Activated B cell treated with CpG ODN at 0.5 μM for 24 hours (primary cell): ENCODE measurements around the gene TMPRSS2. TPM values are rescaled to one million over a fixed set of nuclear protein-coding genes. Genes with fewer than 3 reads are reported as not detected.

Experiments
- ATAC-seq: fragments of 200-7000 bp; cut with Tn5 transposase; one replicate; pipeline ENCODE4 v1.10.0; 2021; ENCODE audit warnings: low read depth, mild to moderate bottlenecking, moderate library complexity
- CTCF ChIA-PET: fragments of 350-600 bp; sonication (Branson Sonifier 250); formaldehyde crosslinking; loops from one replicate; lab custom pipeline; 2021; ENCODE audit warnings: antibody characterized with exemption; lab: Charles Lee
- POLR2A ChIA-PET: fragments of 350-600 bp; sonication (Branson Sonifier 250); formaldehyde crosslinking; loops from one replicate; lab custom pipeline; 2021; ENCODE audit warnings: antibody characterized with exemption; lab: Charles Lee
- DNase-seq: peaks from one replicate; pipeline ENCODE4 v3.0.0; 2022
- H3K27ac Mint-ChIP-seq: one replicate; pipeline ENCODE4 v1.8.0; 2020; ENCODE audit warnings: mixed read lengths
- H3K27me3 Mint-ChIP-seq: one replicate; pipeline ENCODE4 v1.8.0; 2021; ENCODE audit warnings: mixed read lengths
- H3K36me3 Mint-ChIP-seq: one replicate; pipeline ENCODE4 v1.8.0; 2021; ENCODE audit warnings: low read depth, mixed read lengths
- H3K4me1 Mint-ChIP-seq: one replicate; pipeline ENCODE4 v1.8.0; 2021; ENCODE audit warnings: mixed read lengths
- H3K4me3 Mint-ChIP-seq: one replicate; pipeline ENCODE4 v1.8.0; 2020; ENCODE audit warnings: mild to moderate bottlenecking, mixed read lengths
- H3K9me3 Mint-ChIP-seq: one replicate; pipeline ENCODE4 v1.8.0; 2020; ENCODE audit warnings: mixed read lengths
- CTCF ChIP-seq: fragments of 200-600 bp; IDR thresholded peaks from one replicate; pipeline ENCODE4 v1.8.0; 2022; ENCODE audit warnings: antibody characterized with exemption, mild to moderate bottlenecking
- intact Hi-C: fragments of 100-400 bp; cut with micrococcal nuclease; formaldehyde crosslinking; loops from one replicate; pipeline ENCODE4 v1.15.1; 2024
- total RNA-seq: library from RNA; stranded (reverse); gene quantifications from 2 replicates; pipeline ENCODE4 v1.2.3, GENCODE V29; 2022

TMPRSS2 gene
- total RNA-seq, 1 donor from 2014 or later: not detected

- Mint-ChIP-seq H3K4me1 (no peaks in the 10 kb centered on the region), H3K27ac (no peak overlapping the region), H3K4me3 (no peak overlapping the region), H3K36me3 (no peaks in the 10 kb centered on the region), H3K9me3 (no peaks in the 10 kb centered on the region), H3K27me3 (peaks cover 52% of the 10 kb centered on the region)
- DNase-seq (no peak), ATAC-seq (no peak)
- intact Hi-C loops: no loop called here
- POLR2A ChIA-PET: no interaction called here
- TF ChIP-seq CTCF: no peak
- CTCF ChIA-PET: no interaction called here
Observed at GRCh38 chr21:41506005-41506594, 1.9 kb downstream of the TMPRSS2 start.

- intact Hi-C loops: no loop called here
- no peaks in the 10 kb centered on the region for H3K9me3 Mint-ChIP-seq
- H3K27ac Mint-ChIP-seq: no peak overlapping the region
- no peaks in the 10 kb centered on the region for H3K36me3 Mint-ChIP-seq
- no peak overlapping the region for H3K4me3 Mint-ChIP-seq
- peaks cover 49% of the 10 kb centered on the region for H3K27me3 Mint-ChIP-seq
- no peaks in the 10 kb centered on the region for H3K4me1 Mint-ChIP-seq
- ChIA-PET CTCF (no interaction called here), POLR2A (no interaction called here)
- DNase-seq (no peak), ATAC-seq (no peak)
- no peak for TF ChIP-seq CTCF
Observed at GRCh38 chr21:41504030-41504429, 3.9 kb downstream of the TMPRSS2 start.

GRCh38 chr21:41503331-41503730 is 4.6 kb downstream of the TMPRSS2 start:
- no peaks in the 10 kb centered on the region for H3K9me3 Mint-ChIP-seq
- no peak for DNase-seq
- POLR2A ChIA-PET: no interaction called here
- no peaks in the 10 kb centered on the region for H3K4me1 Mint-ChIP-seq
- H3K27ac Mint-ChIP-seq: no peak overlapping the region
- H3K27me3 Mint-ChIP-seq: peaks cover 51% of the 10 kb centered on the region
- intact Hi-C loops: no loop called here
- ATAC-seq: no peak
- H3K4me3 Mint-ChIP-seq: no peak overlapping the region
- no peak for TF ChIP-seq CTCF
- CTCF ChIA-PET: no interaction called here
- H3K36me3 Mint-ChIP-seq: no peaks in the 10 kb centered on the region

- intact Hi-C loops: no loop called here
- CTCF ChIA-PET: no interaction called here
- Mint-ChIP-seq H3K4me1 (no peaks in the 10 kb centered on the region), H3K36me3 (no peaks in the 10 kb centered on the region), H3K27ac (no peak overlapping the region), H3K4me3 (no peak overlapping the region), H3K9me3 (no peaks in the 10 kb centered on the region), H3K27me3 (peaks cover 52% of the 10 kb centered on the region)
- TF ChIP-seq CTCF: no peak
- POLR2A ChIA-PET: no interaction called here
- DNase-seq (no peak), ATAC-seq (no peak)
Observed at GRCh38 chr21:41501919-41502318, 6.0 kb downstream of the TMPRSS2 start.

GRCh38 chr21:41500931-41501381 is 7.0 kb downstream of the TMPRSS2 start:
- no peaks in the 10 kb centered on the region for H3K9me3 Mint-ChIP-seq
- TF ChIP-seq CTCF: no peak
- H3K27ac Mint-ChIP-seq: no peak overlapping the region
- no peak overlapping the region for H3K4me3 Mint-ChIP-seq
- POLR2A ChIA-PET: no interaction called here
- ATAC-seq (no peak), DNase-seq (no peak)
- no peaks in the 10 kb centered on the region for H3K4me1 Mint-ChIP-seq
- intact Hi-C loops: no loop called here
- H3K27me3 Mint-ChIP-seq: peaks cover 43% of the 10 kb centered on the region
- H3K36me3 Mint-ChIP-seq: no peaks in the 10 kb centered on the region
- CTCF ChIA-PET: no interaction called here
